Subcutaneous adipose tissue (tissue), 4 donors: ENCODE data around the gene CFAP100. TPM values are rescaled to one million over a fixed set of nuclear protein-coding genes. Genes with fewer than 3 reads are reported as not detected.

Experiments used
- total RNA-seq, 4 donors: library from RNA; depleted of rRNA; stranded (reverse); fragments of >200 nt; gene quantifications; one replicate each; pipeline ENCODE4 v1.1.0, GENCODE V29; 2016
- TF ChIP-seq, protein P1 (sequence below): fragments of 450-650 bp; IDR thresholded peaks from one replicate; pipeline ENCODE4 v1.5.1; 2016; ENCODE audit warnings: low read depth, mild to moderate bottlenecking, control low read depth, antibody characterized with exemption, moderate library complexity

CFAP100 gene
- total RNA-seq, 4 donors from 2014 or later: not detected

GRCh38 chr3:126380011-126380768 is 14.5 kb upstream of the CFAP100 start:
- TF ChIP-seq, protein P1, sequence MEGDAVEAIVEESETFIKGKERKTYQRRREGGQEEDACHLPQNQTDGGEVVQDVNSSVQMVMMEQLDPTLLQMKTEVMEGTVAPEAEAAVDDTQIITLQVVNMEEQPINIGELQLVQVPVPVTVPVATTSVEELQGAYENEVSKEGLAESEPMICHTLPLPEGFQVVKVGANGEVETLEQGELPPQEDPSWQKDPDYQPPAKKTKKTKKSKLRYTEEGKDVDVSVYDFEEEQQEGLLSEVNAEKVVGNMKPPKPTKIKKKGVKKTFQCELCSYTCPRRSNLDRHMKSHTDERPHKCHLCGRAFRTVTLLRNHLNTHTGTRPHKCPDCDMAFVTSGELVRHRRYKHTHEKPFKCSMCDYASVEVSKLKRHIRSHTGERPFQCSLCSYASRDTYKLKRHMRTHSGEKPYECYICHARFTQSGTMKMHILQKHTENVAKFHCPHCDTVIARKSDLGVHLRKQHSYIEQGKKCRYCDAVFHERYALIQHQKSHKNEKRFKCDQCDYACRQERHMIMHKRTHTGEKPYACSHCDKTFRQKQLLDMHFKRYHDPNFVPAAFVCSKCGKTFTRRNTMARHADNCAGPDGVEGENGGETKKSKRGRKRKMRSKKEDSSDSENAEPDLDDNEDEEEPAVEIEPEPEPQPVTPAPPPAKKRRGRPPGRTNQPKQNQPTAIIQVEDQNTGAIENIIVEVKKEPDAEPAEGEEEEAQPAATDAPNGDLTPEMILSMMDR: no peak

DNA sequence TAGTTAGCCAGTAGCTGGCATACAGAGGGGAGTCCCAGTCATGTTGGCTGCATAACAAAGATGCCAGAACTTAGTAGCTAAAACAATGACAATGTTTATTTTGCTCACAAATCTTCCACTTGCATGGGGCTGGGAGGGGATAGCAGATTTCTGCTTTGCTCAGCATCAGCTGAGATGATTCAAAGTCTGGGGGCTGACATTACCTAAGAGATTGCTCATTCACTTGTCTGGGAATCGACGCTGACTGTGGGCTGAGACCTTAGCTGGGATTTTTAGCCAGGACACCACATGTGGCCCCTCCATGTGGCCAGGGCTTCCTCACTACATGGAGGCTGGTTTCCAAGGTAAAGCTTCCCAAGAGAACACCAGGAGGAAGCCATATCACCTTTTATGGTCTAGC is 12.7 kb upstream of the CFAP100 start:
- TF ChIP-seq, protein P1: no peak

DNA sequence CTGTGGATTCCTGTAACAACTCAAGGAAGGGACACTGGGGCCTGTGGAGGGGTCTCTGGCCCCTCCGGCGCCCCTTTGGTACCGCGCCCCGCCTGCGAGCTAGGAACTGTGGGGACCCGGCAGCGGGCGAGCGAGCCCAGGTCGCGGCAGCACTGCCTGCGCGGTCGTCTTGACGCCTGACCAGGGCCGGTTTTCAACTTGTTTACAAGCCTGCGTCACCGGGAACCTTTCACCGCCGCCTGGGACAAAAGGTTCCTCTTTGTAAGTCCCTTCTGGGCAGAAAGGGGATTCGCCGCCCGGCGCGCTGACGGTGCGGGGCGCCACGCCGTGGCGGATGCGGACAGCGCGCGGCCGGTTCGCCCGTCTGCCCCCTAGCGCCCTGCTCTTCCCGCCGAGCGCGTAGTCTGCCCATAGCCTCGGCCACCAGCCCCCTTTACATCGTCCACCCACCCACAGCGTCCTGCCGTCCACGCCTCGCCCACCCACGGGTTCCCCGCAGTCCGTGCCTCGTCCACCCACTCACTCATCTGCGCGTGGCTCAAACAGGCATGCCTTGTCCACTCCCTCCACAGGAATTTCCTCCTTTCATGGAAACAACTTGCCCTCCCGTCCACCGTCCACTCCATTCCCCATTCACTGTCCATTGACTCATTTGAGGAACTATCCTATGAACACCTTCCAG is 5.5 kb upstream of the CFAP100 start:
- TF ChIP-seq, protein P1: no peak

- TF ChIP-seq, protein P1: no peak
These were observed 4.9 kb upstream of the CFAP100 start for GRCh38 chr3:126389794-126390146.

DNA sequence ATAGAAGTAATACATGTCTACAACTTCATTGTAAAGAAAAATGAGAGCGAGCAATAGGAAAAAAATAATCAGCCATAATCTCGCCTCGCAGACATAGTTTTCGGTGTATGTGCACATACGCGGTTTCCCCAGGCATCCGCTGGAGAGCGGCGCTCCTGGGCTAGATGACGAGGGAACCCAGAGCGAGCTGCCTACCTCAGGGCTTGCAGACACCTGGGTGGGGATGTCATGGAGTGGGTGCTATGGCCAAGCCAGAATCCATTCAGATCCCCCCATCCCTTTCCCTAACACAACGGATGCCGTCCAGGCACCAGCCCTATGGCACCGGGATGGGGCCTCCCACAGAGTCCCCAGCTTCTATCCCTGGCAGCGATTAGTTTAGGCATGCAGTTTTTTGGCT is 4.5 kb upstream of the CFAP100 start:
- TF ChIP-seq, protein P1: no peak

- TF ChIP-seq, protein P1: no peak
These were observed 4.0 kb upstream of the CFAP100 start for GRCh38 chr3:126390751-126391150.

- TF ChIP-seq, protein P1: no peak
These were observed 3.1 kb upstream of the CFAP100 start for GRCh38 chr3:126391631-126392030.
